Right kidney (tissue), 9 donors: ENCODE data around the gene HNRNPA3.
"Not testable (repeated sequence)": the region's sequence is repeated elsewhere in the genome, so short reads cannot be mapped to it uniquely, and the experiment has no call there.

ENCODE experiments used
- DNase-seq: peaks from one replicate; pipeline ENCODE4 v3.0.0-alpha.2; 2016
- long read RNA-seq, 8 donors: transcript quantifications; one replicate each; lab custom pipeline, GENCODE V29; 2026

HNRNPA3 gene
- long read RNA-seq, donor 1, full-length matches to known transcripts = 19 of 359 reads
- long read RNA-seq, donor 1, partial matches to known transcripts = 292 of 359 reads
- long read RNA-seq, donor 1, other reads (novel, unspliced or antisense) = 48 of 359 reads
- long read RNA-seq, donor 2, full-length matches to known transcripts = 6 of 218 reads
- long read RNA-seq, donor 2, partial matches to known transcripts = 169 of 218 reads
- long read RNA-seq, donor 2, other reads (novel, unspliced or antisense) = 43 of 218 reads
- long read RNA-seq, donor 3, full-length matches to known transcripts = 11 of 153 reads
- long read RNA-seq, donor 3, partial matches to known transcripts = 142 of 153 reads
- long read RNA-seq, donor 3, other reads (novel, unspliced or antisense) = 0 of 153 reads
- long read RNA-seq, donor 4, full-length matches to known transcripts = 22 of 401 reads
- long read RNA-seq, donor 4, partial matches to known transcripts = 359 of 401 reads
- long read RNA-seq, donor 4, other reads (novel, unspliced or antisense) = 20 of 401 reads
- long read RNA-seq, donor 5, full-length matches to known transcripts = 43 of 369 reads
- long read RNA-seq, donor 5, partial matches to known transcripts = 274 of 369 reads
- long read RNA-seq, donor 5, other reads (novel, unspliced or antisense) = 52 of 369 reads
- long read RNA-seq, donor 6, full-length matches to known transcripts = 15 of 290 reads
- long read RNA-seq, donor 6, partial matches to known transcripts = 267 of 290 reads
- long read RNA-seq, donor 6, other reads (novel, unspliced or antisense) = 8 of 290 reads
- long read RNA-seq, donor 7, full-length matches to known transcripts = 28 of 599 reads
- long read RNA-seq, donor 7, partial matches to known transcripts = 550 of 599 reads
- long read RNA-seq, donor 7, other reads (novel, unspliced or antisense) = 21 of 599 reads
- long read RNA-seq, donor 8, full-length matches to known transcripts = 25 of 328 reads
- long read RNA-seq, donor 8, partial matches to known transcripts = 243 of 328 reads
- long read RNA-seq, donor 8, other reads (novel, unspliced or antisense) = 60 of 328 reads

DNA sequence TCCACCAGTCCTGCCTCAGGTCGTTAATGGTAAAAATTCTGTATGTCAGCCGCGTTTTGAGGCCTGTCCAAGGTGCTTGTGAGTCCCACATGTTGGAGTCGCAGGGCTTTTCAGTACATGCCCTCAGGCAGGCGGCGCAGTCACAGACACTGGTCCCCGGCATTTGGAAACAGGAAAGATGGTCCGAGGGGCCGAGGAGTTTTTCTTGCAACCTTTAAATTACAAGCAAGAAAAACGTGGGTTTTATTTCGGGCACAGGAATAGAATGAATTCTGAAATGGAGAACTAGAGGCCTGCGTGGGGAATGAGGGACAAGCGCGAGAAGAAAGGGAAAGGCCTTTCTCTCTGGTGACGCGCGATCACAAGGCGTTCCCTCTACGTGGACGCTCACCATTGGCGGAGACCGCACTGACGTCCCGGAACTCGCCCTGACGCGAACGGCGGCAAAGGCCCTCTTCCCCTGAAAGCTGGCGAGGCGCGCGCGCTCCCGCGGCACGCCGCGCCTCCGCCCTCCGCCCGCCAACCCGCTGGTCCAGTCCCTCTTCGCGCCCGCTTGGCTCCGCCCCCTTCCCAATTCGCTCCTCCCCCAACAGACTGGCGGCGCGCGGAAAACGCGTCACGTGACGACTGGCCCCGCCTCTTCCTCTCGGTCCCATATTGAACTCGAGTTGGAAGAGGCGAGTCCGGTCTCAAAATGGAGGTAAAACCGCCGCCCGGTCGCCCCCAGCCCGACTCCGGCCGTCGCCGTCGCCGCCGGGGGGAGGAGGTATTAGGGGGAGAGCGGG is at the start of gene HNRNPA3:
Gene HNRNPA3, plus strand, starts transcription at position 689 of the 785 bp plus-strand sequence. Its CDS starts 6 bp downstream, at position 695.
- DNase-seq = peak; percentile 99

DNA sequence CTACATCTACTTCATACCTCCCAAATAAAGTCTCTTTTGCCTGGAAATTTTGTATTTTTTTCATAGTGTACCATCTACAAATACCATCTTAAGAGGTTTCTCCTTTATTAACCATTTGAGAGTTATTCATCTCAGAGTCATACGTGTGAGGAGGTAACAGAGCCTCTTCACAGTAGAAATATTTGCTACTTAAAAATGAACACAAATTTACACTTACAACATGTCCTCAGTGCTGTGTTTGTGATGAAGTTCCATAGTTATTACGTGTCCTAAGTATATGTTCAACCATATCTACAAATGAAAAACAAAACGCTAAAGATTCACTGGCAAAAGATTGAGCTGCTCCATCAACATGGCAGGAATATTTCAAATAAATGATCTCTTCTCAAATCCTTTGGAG is 48.5 kb upstream of the HNRNPA3 start:
- no peak for DNase-seq

DNA sequence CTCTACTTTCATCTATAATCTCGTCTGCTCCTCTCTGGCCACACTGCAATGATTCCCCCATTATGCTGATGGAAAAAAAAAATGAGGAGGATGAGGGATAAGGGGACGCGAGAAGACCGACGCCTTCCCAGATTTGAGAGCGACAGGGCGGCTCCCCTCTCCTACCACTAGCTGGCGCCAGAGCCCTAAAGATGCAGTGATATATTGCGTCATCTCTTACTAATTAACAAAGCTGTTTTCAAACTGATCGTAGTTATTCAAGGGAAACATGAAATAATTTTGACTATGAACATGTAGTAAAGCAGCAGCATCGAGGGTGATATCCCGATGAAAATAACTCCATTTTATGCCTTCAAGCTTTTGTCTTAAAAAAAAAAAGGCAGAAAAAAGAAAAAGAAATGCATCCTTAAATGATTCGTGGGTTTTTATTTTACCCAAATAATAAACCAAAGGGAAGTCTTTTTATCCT is 48.0 kb upstream of the HNRNPA3 start:
- DNase-seq = peak; percentile 73

DNA sequence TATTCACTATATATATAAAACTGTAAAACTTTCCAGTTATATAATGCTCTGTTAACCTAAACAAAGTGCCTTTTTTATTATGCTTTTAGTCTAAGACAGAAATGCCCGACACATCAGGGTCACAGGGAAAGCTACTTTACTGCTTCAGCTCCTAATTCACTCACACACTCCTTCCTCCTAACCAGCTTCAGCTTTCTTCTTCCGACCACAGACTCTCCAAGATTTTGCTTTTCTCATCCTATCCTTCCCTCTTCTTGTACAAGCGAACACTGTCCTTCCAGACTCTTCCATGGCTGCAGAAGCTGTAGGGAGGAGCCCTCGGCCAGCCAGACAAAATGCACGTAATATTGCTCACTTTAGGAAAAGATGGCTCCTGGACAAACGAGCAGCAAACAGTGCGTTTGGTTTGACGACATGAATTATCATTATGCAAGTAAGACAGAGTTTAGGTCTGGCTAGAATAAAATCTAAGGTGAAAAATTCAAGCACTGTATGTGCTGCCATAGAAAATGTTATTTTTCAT is 47.5 kb upstream of the HNRNPA3 start:
- peak; percentile 85 for DNase-seq

DNA sequence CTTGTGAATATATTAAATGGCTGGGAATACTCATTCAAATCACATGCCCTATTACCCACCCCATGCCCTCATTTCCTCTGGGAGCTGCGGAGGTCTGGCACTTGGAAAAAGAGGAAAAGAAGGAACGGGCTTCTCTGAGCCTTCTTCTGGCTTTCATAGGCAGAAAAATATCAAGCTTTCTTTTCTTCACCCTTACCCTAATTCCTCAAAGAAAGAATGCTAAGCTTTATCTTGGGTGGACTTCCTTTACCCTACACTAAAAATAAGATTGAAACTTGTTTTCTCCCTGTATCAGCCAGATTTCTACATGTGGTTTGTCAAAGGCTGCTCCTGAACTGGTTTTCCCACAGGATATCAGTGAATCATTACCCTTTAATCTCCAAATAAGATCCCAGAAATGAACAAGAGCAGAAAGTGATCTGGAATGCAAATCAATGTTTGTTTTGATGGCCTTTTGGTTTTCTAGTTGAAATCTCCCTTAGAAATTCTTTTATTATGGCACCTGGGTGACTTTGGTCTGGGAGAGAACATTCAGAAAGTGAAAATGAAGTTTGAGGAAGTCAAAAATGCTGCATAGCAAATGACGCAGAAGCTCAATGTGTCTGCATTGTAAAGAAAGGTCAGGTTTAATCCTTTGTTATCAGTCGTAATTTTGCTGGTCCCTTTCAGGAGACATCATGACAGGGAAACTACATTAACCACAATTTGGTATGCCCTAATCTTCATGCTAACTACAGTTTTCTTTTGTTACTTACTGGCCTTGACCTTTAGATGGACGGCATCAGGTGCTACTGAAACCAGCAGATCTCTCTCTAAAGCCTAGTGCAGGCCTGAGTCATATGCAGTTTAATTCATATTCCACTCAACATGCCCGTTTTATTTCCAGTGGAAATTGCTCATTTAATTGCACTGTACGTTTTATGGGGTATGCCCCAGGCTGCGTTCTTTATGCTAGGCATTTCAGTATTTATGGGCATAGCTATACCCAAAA is 46.6 kb upstream of the HNRNPA3 start:
- peak; percentile 62 for DNase-seq

DNA sequence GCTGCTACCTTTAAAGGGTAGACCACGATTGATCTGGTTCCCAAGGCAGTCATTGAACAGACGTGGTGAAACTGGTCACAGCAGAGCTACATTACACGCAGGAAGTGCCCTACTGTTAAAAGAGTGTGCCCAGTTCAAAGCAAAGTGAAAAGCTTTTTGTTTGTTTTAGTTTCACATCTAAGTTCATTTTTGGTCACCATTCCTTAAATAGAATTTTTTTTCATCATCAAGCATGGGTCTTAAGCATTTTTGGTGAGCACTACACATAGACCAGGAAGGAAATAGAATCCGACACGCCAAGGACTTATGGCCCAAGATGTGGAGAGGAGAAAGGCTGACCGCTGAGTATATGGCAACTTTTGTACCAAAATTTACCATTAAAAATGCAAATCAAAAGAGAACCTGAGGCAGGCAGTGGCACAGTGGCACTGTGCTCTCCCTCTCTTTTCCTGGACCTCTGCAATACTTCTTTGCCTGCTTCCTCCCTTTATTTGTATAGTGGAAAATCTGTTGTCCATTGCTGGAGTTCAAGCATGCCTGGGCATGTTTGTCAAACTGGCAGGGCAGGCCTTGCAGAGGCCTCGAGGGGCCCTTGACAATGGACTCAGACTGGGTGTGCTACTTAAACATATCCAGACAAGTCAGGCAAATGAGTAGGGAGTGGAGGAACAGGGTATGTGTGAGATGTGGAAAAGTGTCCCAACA is 42.6 kb upstream of the HNRNPA3 start:
- no peak for DNase-seq

DNA sequence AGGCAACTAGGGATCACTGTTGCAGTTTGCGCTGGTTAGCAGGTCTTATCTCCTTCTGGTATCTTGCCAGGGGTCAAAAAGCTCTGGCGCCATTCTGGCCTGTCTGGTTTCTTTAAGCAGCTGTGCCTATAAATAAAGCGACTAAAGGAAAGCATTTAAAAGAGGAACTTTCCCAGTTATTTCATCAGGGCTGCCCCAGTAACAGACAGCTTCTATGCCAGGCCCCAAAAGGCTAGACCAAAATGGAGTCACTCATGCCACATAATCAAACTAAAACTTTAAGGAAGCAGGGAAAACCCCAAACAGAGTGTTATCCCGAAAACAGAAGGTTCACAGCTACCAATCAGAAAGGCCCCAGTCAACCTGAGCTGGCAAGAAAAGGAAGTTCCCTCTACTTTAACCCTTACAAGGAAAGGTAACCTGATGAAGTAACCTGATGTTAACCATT is 41.2 kb upstream of the HNRNPA3 start:
- no peak for DNase-seq

DNA sequence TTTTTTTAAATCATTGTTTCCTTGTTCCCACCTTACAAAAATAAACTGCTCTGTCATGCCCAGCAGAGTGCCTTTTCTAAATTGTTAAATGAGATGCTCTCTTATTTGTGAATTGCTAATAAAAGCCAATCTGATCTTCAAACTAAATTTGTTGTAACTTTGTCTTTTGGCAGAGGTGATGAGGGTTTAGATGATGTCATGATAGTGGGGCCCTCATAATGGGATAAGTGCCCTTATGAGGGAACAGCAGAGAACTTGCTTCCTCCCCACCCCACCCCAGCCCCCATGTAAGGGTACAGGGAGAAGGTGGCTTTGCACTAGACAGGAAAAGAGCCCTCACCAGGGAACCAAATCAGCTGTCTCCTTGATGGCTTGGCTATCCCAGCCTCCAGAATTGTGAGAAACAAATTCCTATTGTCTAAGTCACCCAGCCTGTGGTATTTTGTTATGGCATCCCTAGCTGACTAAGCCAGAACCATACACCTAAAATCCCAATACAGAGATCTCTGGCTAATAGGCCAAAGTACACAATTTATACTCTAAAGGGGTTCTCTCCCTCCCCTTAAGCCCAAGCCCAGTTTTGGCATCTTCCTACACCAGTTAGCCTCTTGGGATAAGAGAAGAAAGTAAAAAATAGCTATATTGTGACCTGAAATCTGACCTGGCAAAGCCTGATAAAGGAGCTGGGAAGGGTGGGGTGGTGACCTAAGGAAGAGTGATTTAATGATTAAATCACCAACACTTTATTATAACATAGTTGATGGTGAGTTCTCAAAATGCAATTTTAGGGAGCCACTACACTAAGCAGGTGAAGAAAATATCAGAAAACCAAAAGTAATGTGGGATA is 40.3 kb upstream of the HNRNPA3 start:
- no peak for DNase-seq

DNA sequence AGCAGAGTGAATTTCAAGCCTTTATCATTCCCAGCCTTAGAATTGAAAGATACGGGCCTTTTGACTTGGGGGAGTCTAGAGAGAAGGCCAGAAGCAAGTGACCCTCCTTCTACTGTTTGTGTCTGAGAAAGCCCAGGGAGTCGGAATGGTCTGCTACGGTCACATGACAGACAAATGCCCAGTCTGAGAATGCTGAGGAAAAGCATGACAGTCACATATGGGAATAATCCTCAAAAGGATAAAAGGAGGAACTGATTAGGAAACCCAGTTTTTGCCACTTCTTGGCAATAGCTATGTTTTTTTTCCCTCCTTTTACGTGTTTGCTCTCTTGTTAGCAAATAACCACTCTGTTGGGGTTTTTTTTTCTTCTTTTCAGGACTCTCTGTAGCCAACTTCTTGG is 38.1 kb upstream of the HNRNPA3 start:
- no peak for DNase-seq

DNA sequence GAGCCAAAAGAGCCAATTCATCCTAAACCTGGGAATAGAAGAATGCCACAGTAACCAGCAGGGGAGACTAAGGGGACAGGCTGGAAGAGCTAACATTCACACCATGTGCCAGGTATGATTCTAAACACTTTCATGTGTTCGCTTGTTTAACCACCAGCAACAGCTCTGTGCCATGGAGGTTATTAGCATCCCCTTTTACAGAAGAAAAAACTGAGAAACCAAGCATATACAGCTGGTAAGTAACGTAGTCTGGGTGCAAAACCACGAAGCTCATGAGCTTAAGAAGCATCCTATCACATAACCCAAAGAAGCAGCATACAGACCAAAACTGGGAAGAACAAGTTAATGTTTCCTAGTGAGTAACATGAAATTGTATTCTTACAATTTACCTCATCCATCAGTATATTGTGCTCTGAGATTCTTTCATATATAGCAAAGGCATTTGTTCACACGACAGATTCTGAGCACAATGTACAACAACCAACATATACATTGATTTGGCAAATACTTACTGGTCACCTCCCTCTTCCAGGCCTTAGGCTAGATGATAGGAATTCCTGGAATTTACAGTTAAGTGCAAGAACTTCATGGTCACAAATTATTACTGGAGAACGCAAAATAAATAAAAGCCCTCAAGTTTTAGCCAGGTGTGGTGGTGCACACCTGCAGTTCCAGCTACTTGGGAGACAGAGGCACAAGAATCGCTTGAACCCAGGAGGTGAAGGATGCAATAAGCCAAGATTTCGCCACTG is 36.5 kb upstream of the HNRNPA3 start:
- no peak for DNase-seq

DNA sequence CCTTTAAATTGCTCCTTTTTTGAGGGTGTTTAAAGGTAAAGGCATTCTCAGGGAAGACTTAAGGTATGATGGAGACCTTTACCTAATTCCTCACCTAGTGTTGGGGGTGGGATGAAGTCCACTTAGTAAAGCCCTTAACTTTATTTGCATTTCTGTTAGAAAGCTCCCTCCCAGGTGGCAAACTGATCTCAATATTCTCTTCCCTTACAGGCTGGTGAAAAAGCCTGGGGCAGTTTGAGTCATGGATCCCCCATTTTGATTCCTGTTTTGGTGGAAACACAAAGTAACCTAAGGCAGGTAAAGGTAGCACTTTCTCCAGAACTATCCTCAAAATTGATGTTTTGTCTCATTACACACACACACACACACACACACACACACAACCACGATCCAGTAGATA is 33.8 kb upstream of the HNRNPA3 start:
- no peak for DNase-seq

DNA sequence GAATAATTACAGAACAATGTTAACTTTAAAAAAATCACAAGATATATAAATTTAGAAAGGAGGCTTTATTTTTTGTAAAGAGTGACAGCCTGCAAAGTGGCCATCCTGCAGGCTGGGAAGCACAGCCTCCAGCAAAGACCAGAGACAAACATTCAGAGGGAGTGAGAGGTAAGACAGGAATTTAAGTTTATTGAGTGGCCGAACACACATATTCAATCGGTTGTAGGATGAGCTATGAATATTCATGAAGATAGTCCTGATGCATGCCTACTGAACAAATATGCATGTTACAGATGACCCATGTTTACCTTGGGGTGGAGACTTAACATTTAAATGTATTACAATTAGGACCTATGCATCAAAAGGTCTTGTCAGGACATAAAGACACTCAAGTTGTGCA is 33.4 kb upstream of the HNRNPA3 start:
- DNase-seq = no peak

DNA sequence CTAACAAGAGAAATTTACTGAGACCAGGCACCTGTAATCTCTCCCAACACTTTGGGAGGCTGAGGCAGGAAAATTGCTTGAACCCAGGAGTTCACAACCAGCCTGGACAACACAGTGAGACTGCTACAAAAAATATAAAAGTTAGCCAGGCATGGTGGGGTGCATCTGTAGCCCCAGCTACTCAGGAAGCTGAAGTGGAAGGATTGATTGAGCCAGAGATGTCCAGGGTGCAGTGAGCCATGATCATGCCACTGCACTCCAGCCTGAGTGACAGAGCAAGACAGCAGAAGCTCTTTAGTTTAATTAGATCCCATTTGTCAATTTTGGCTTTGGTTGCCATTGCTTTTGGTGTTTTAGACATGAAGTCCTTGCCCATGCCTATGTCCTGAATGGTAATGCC is 32.9 kb upstream of the HNRNPA3 start:
- not testable (repeated sequence) for DNase-seq

DNA sequence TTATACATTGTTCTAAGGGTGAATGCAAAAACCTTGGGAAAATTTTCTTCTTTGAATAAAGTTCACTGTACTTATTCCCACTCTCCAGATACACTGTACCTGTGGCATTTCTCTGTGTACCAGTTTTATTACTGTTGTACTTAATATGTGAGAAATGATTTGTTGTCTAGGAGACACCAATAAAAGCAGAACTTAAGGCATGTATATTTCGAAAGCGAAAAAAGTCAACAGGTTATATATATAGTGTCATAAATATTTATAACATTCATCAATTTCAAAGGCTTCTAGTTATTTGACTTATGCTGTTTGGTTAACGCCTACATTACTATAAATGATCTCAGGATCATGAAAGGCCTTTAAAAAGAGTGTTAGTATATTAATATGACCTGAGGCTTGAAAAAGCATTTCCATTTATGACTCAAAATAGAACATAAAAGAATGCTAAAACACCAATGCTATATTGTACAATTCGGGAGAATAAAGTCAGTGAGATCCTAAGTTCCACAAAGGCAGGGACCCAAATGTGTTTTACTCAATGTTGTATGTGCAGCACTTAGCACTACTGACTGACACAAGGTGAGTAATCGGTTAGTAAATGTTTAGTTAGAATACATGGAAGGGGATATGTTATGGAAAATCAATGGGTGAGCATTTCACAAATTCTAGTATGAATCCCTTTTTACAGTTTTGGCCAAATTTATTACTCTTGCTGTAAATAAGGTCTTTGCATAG is 32.2 kb upstream of the HNRNPA3 start:
- DNase-seq = no peak

DNA sequence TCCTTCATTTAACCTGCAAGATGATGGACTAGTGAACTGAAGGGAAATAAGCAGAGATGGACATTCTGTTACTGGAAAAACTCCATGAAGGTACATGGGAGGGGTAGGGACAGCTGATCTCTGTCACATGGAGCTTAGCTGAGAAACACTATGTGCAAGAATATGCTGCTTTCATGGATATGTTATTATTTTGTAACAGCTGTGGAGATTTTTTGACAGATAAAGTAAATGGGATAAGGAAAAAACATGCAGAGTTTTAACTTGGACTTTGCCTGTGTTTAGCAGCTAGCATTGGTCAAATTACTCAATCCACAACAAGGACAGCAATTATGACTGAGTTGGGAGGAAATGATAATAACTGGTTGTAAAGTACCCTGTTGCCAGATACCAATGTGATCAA is 28.7 kb upstream of the HNRNPA3 start:
- no peak for DNase-seq

DNA sequence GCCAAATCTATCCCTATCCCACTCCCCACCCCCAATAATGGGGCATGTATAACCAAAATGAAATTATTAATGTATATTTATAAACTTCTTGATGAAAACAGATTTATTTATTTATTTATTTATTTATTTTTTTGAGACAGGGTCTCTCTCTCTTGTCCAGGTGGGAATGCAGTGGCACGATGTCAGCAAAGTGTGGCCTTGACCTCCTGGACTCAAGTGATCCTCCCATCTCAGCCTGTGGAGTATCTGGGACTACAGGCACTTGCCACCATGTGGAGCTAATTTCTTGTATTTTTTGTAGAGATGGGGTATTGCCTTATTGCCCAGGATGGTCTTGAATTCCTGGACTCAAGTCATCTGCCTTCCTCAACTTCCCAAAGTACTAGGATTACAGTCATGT is 28.0 kb upstream of the HNRNPA3 start:
- DNase-seq = no peak

DNA sequence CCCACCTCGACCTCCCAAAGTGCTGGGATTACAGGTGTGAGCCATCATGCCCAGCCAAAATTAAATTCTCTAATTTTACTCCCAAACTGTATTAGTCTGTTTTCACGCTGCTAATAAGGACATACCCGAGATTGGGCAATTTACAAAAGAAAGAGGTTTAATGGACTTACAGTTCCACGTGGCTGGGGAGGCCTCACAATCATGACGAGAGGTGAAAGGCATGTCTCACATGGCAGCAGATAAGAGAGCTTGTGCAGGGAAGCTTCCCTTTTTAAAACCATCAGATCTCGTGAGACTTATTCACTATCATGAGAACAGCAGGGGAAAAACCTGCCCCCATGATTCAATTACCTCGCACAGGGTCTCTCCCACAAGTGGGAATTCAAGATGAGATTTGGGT is 26.6 kb upstream of the HNRNPA3 start:
- DNase-seq = not testable (repeated sequence)
